Measurements from ENCODE around the gene TWSG1.
"Not testable (repeated sequence)": the region's sequence is repeated elsewhere in the genome, so short reads cannot be mapped to it uniquely, and the experiment has no call there.

The TWSG1 gene

DNA sequence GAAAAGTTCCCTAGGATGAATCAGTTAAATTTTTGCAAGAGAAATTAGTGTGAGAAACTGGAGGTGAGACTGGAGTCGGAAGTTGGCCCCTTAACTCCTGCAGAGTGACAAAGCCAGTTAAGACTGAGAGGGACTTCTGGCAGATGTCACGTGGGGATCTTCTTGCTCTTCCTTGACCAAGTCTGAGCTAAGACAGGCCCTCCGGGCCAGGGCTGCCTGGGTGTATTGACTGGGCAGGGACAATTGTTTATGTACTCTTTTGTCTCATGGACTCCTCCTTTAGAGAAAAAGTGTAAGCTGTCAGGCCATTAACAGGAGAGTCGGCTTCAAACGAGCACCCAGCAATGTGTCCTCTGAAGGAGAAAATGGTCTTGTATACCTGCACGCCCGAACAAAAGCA, 92.2 kb downstream of the TWSG1 start:
- no peak for DNase-seq (ENCODE audit: low read depth in 2 of 2)

DNA sequence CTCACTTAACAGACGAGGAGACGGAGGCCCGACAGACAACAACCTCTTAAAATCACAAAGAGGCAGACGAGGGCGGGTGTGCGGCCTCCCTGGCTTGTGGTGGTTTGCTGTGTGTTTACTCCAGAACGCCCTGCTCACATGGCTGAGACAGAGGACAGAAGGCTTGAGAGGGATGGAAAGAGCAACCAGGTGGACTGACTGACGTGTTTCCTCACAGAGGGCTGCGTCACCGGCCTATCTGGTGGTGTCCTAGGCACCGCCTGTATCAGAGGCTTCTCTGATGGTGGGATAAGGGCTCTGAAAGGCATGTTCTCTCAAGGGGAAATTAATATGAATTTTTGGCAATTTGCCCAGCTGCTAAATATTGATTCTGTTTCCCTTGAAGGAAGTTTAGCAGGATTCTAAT, 93.7 kb downstream of the TWSG1 start:
- DNase-seq (ENCODE audit: low read depth in 2 of 2): no peak

DNA sequence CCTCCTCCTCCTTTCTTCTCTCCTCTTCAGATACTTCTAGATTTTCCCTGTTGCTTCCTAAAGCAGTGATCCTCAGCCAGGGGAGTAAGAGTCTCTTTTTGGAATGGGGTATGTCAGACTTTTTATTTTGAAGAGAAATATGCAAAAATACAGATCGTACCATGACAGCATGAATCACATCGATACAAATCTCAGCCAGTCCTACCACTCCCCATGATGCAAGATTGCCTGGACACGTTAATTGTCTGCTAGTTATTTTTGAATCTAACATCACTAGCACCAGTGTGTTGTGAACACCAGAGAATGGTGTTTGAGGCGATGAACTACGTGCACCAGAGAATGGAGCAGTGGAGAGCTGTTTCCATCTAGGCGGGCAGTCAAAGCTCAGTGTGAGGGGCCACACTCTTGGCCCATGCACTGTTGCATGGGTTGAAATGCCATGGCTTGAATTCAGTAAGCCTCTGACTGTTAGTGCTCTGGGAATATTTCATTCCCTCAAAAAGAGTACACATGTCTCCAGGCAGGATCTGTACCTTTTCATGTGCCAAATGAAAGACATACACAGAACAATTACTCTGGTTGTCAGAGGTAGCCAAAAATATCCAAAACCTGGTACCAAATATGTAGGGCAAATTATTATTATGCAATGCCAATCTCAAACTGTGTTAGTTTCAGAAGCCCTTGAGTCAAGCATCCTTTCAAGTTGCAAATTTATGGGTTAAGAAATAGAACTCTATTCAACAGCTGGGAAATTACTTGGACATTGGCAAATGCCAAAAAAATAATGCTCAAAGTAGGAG, 94.5 kb downstream of the TWSG1 start:
- no peak for DNase-seq (ENCODE audit: low read depth in 2 of 2)

DNA sequence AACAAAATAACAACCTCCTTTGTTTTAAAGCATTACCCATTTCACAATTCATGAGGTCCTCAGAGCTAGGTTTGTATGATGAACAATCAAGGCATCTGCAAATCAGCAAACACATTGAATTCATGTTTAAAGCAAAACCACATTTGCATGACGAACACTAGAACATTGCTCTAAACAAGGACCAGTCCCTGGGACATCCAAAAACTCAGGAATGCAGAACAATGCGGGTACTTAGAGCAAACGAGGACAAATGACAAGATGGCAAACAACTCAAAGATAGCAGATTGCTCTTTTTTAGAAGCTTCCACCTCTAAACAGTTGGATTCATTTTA, 95.1 kb downstream of the TWSG1 start:
- no peak for DNase-seq (ENCODE audit: low read depth in 2 of 2)

DNA sequence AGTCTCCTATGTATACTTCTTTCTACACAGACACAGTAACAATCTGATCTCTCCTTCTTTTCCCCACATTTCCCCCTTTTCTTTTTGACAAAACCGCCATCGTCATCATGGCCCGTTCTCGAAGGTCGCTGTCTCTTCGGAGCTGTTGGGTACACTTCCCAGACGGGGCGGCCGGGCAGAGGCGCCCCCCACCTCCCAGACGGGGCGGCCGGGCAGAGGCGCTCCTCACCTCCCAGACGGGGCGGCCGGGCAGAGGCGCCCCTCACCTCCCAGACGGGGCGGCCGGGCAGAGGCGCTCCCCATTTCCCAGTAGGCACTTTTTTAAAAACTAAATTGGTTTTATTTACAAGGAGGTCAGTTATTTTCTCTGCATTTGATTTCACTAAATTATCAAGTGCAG, 95.7 kb downstream of the TWSG1 start:
- DNase-seq (ENCODE audit: low read depth in 2 of 2): not testable (repeated sequence)

DNA sequence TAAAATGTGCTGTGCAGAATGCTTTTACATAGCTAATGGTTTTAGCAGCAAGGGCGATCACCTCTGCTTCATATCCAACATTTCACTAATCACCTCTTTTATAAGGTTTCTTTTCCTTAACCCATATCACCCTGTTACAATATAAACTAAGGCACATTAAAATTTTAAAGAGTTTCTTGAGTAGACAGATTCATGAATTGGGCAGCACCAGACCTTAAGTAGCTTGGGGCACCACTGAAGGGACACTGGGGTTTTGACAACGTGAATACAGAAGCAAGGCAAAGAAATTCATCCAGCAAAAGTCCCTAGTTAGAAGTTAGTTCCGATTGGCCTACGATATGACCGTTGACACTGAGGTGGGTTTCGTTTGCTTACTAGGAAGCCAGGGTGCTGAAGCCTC, 96.7 kb downstream of the TWSG1 start:
- DNase-seq (ENCODE audit: low read depth in 2 of 2): no peak

DNA sequence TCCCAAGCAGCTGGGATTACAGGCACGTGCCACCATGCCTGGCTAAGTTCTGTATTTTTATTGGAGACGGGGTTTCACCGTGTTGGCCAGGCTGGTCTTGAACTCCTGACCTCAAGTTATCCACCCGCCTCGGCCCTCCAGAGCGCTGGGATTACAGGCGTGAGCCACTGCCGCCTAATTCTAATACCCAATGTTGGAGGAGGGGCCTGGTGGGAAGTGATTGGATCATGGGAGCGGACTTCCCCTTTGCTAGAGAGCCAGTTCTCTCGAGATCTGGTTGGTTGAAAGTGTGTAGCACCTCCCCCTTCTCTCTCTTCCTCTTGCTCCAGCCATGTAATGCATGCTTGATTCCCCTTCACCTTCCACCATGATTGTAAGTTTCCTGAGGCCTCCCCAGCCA, 98.5 kb downstream of the TWSG1 start:
- DNase-seq (ENCODE audit: low read depth in 2 of 2): not testable (repeated sequence)

DNA sequence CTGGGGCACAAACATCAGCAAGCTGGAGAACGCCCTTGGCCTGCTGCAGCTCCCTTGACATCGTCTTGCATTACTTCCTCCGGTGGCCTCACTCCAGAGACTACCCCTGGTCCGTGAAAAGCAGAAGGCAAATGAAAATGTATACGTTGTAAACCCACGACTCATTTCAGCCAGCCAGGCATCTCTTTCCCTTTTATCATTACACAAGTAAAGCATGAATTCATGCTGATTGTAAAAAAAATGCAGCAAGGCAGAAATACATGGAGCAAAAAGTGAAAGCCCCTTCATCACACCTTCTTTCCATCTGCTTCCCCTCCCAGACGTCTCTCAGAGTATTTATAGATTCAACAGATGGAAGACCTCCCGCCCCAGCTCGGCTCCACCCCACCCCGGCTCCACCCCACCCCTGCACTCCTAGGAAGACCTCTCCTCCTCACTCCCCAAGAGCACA, 99.1 kb downstream of the TWSG1 start:
- no peak for DNase-seq (ENCODE audit: low read depth in 2 of 2)

DNA sequence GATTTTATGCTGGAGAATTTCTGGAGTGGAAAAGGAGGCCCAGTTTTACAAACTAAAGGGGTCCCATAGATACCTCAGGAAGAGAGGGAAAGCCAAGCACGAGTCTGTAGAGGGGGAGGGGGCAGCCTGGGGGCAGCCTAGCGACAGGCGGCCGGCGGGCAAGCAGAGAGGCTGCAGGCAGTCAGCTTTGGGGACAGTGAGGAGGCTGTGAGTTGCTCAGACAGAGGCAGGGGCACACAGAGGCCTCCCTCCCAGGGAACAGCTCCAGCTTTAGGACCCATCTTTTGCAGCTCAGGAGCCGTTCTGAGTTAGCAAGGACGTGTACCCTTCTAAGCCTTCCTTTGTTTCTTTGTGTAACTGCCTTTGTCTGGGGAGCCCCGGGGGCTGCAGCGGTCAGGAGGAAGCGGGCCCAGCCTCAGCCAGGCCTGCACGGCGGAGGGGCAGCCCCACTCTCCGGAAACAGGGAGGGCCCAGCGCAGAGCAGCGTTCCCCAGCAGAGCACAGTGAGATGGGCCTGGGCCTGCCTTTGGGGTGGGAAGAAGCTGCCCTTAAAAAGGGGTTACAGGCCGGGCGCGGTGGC, 99.6 kb downstream of the TWSG1 start:
- no peak for DNase-seq (ENCODE audit: low read depth in 2 of 2)

DNA sequence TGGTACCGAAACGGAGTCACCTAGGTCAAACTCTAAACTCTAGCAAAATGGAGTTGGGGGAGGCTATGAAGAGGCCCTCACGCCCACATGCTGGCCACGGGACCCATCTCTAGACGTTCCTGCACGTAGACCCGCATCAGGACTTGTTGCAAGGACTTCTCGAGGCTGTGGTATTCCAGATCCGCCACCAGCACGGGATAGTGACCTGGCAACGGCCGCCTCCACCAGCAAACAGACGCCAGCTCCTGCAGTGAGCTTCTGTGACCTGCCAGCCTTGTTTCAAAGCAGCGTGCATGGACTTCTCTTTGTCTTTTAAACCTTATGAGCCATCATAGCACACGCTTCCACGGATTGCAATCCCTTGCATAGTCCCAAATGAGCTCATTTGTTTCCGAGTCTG, 100.5 kb downstream of the TWSG1 start:
- no peak for DNase-seq (ENCODE audit: low read depth in 2 of 2)

DNA sequence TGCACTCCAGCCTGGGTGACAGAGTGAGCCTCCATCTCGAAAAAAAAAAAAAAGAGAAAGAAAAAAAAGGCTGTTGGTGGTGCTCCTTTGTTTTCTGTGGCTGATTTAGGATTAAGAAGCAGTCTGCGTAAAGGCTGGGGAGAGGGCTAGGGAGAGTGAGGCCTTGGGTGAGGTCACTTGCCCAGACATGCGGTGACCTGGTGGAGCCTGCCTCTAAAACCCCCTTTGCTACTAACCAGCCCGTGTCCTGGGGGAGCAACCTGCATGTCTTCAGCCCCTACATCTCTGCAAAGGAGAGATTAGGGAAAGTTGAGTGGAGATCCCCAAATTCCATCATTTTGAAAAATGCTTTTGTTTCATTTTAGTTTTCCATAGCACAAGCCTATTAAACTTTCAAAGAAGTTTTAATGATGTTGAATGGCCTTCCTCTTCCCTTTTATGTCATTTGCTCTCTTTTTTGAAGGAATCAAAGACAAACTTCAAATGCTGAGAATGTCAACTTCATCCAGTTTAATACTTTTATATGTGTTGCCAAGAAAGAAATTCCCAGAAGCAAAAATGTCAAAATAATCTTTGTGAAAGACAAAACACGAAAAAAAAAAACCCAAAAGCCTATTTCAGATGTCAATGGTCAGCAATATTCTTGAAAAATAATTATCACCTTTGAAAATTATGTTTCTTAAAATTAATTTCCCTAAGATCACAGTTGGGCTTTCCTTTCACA, 101.8 kb downstream of the TWSG1 start:
- no peak for DNase-seq (ENCODE audit: low read depth in 2 of 2)

DNA sequence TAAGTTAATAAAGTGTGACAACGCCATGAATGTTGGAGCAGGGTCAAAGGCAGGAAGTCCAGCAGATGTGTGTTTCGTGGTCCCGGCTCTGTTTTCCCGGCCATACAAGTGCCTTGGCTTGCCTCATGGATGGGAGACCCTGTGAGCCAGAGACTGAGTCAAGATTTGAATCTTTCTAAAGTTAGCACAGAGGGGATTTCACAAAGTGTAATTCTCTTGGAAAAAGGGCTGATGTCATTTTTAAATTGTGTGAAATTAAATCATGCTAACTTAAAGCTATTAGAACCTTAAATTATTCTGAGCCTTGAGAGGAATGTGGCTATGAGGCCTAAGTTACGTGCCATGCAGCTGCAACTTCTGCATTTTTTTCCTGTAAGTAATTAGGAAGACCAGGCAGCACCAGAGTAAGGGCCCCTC, 102.5 kb downstream of the TWSG1 start:
- no peak for DNase-seq (ENCODE audit: low read depth in 2 of 2)

DNA sequence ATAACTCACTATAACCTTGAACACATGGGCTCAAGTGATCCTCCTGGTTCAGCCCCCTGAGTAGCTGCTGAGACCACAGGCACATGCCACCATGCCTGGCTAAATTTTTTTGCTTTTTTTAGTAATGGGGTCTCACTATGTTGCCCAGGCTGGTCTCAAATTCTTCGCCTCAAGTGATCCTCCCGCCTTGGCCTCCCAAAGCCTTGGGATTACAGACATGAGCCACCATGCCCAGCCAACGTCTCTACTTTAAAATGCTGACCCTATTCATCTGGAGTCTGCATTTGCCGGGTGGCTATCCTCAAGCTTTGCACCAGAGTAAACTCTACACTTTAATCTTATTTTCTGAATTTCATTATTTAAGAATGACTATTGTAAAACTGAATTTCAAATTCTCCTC, 103.1 kb downstream of the TWSG1 start:
- DNase-seq (ENCODE audit: low read depth in 2 of 2): no peak

DNA sequence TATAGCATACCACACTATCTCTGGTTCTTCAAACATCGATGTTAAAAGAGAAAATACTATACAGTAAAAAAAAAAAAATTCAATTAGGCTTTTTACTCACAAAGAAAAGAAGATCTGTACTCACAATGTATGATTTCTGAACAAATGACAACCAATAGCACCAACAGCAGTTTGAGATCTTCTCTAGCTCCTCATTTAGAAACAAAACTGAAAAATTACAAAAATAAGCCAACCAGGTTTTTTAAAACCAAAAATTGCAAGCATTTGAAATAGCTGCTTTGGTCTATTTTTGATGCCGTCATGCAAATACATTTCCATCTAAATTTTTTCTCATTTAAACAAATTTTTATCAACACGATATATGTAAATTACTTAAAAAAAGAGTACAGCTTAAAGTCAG, 106.5 kb downstream of the TWSG1 start:
- DNase-seq (ENCODE audit: low read depth in 2 of 2): no peak

DNA sequence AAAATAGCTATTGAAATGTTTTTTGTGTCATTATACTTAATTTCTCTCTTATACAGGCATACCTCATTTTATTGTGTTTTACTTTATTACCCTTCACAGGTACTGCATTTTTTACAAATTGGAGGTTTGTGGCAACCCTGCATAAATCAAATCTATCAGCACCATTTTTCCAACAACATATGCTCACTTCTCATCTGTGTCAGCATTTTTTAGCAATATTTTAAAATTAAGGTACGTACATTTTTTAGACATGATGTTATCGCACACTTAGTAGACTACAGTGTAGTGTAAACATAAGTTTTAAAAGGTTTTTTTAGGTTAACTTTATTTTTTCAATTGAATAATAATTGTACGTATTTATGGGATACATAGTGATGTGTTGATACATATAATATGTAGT, 110.0 kb downstream of the TWSG1 start:
- no peak for DNase-seq (ENCODE audit: low read depth in 2 of 2)

DNA sequence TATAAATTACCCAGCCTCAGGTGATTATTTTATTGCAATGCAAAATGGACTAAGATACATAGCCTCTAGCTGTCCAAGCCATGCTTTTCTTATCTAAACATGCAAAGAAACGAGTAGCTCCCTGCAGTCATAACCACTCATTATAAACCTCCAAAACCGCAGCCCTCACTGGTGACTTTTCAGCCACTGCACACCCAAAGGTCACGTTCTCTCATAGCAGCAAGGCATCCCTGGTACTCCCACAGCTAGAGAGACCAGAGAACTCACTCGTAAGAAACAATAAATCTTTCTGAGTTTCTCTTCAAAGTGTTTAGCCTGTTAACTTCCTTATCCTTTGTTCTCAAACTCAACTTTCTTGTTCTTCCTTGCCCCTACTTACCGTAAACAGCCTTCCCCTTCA, 112.3 kb downstream of the TWSG1 start:
- no peak for DNase-seq (ENCODE audit: low read depth in 2 of 2)

DNA sequence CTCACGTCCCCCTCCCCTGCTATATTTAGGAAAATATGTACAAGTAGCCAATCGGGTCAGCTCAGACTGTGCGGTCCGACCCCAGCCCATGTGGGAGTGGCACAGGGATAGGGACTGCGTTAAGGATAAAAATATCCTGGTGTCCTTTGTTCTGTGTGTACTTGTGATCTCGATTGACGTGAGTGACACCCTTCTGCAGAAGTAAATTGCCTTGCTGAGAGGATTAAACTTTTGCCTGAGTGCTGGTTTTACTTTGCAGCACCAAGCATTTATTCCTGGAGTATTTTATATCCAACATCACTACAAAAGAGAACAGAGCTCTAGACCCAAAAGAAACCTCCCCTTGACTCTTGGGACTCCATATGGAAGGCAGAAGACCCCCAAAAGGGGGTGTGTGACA, 112.8 kb downstream of the TWSG1 start:
- DNase-seq (ENCODE audit: low read depth in 2 of 2): no peak

DNA sequence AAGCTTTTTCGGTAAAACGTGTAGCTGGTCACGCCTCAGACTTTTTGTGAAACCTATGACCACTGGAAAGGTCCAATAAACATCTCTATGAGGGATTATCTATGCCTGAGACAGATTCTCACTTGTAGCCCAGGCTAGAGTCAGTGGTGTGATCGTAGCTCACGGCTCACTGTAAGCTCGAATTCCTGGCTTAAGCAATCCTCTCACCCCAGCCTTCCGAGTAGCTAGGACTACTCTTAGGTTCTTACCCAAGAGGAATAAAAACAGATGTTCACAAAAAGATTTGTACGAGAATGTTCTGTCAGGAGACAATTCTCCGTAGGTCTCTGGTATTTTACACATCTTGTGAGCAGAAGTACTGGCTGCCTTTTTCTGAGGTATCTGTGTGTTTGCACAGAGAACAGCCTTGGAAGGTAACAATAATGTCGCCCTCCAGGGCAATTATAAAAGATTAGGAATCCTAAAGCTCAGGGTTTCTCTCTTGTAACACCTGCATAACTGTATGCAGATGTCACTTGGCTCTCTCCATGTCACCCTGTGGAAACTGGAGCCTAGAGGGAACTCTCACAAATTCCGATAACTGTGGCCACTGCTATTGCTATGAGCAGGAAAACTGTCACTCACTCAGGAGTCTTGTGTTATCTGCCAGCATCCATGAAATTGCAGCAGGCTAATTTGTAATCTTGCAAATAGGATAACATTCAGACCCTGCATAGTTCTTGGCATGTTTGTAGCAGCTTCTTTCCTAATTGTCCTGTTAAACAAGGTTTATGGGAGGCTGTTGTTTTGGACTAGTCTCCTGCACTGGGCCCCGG, 115.2 kb downstream of the TWSG1 start:
- DNase-seq (ENCODE audit: low read depth in 2 of 2): no peak

DNA sequence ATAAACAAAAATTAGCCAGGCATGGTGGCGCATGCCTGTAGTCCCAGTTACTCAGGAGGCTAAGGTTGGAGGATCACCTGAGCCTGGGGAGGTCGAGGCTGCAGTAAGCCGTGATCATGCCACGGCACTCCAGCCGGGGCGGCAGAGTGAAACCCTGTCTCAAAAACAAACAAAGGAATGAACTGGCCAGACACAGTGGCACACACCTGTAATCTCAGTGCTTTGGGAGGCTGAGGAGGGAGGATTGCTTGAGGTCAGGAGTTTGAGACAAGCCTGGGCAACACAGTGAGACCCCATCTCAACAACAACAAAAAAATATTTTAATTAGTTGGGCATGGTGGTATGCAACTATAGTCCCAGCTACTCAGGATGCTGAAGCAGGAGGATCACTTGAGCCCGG, 116.3 kb downstream of the TWSG1 start:
- not testable (repeated sequence) for DNase-seq (ENCODE audit: low read depth in 2 of 2)

Measured in stimulated activated CD4-positive, alpha-beta T cell treated with anti-CD3 and anti-CD28 coated beads, Interleukin-15, amount 100 ng/mL, for 48 hours (primary cell).